Measurements from ENCODE around the gene PFKL. TPM values are rescaled to one million over a fixed set of nuclear protein-coding genes. Genes with fewer than 3 reads are reported as not detected.
A peak's percentile ranks its signal among the peaks of the same experiment; 100 is the strongest.
"Not testable (repeated sequence)": the region's sequence is repeated elsewhere in the genome, so short reads cannot be mapped to it uniquely, and the experiment has no call there.

PFKL gene
- total RNA-seq, 6 experiments from 2014 or later, result 100 to 123 (median 107) TPM

DNA sequence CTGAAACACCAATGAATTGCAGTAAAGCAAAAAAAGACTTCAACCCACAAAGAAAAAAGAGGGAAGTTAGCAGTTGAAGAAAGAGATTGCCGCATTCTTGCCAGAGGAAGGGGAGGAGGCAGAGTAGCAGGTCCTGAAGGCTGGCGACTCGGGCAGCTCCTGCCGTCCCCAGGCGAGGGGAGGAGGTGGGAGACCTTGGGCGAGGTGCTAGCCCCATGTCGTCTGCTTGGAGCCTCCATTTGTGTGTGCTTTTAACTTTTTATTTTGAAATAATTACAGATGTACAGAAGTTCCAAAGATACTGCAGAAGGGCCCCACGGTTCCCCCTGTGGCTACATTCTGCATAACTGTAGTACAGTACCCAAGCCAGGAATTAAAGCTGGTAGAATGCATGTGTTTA is 60.3 kb downstream of the PFKL start:
- Mint-ChIP-seq H3K9me3 (peaks cover 23% of the 10 kb centered on the region; the same call in 1 of the 2 replicates), H3K4me3 (no peak overlapping the region), H3K27me3 (ENCODE audit: insufficient read depth) (peaks cover 16% of the 10 kb centered on the region), H3K4me1 (ENCODE audit: low read depth) (no peaks in the 10 kb centered on the region), H3K36me3 (ENCODE audit: low read depth) (peaks cover 9% of the 10 kb centered on the region), H3K27ac (no peak overlapping the region)
- DNase-seq, result no peak
- TF ChIP-seq, protein P1, sequence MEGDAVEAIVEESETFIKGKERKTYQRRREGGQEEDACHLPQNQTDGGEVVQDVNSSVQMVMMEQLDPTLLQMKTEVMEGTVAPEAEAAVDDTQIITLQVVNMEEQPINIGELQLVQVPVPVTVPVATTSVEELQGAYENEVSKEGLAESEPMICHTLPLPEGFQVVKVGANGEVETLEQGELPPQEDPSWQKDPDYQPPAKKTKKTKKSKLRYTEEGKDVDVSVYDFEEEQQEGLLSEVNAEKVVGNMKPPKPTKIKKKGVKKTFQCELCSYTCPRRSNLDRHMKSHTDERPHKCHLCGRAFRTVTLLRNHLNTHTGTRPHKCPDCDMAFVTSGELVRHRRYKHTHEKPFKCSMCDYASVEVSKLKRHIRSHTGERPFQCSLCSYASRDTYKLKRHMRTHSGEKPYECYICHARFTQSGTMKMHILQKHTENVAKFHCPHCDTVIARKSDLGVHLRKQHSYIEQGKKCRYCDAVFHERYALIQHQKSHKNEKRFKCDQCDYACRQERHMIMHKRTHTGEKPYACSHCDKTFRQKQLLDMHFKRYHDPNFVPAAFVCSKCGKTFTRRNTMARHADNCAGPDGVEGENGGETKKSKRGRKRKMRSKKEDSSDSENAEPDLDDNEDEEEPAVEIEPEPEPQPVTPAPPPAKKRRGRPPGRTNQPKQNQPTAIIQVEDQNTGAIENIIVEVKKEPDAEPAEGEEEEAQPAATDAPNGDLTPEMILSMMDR (IDR thresholded peaks at IDR 0.05), result peak; percentile 31

DNA sequence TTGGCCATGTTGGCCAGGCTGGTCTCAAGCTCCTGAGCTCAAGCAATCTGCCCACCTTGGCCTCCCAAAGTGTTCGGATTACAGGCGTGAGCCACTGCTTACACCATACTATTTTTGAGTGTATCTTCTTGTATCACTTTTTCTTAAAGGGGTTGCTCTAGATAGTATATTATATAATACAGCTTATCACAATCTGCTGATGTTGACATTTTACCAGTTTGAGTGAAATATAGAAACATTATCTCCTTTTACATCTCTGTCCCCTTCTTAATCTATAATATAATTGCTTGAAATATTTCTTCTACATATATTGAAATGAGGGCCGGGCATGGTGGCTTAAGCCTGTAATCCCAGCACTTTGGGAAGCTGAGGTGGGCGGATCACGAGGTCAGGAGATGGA is 62.0 kb downstream of the PFKL start:
- Mint-ChIP-seq H3K27me3 (ENCODE audit: insufficient read depth) (peaks cover 10% of the 10 kb centered on the region), H3K9me3 (peaks cover 26% of the 10 kb centered on the region; the same call in 1 of the 2 replicates)
- H3K4me1 Mint-ChIP-seq (ENCODE audit: low read depth); DNase-seq; H3K4me3 Mint-ChIP-seq; H3K27ac Mint-ChIP-seq; H3K36me3 Mint-ChIP-seq (ENCODE audit: low read depth): not testable (repeated sequence)

DNA sequence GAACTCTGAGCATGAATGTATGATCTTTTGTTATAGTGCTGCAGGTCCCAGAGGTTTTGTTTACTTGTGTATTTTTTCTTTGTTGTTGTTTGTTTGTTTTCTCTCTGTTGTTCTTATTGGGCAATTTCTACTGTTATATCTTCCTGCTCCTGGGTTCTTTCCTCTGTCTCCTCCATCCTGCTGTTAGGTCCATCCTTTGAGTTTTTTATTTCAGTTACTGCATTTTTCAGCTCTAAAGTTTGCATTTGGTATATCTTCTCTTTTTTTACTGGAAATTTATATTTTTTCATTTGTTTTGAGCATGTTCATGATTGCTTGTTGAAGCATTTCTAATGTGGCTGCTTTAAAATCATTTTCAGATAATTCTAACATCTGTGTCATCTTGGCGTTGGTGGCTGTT is 63.4 kb downstream of the PFKL start:
- DNase-seq, result no peak
- Mint-ChIP-seq H3K4me3 (no peak overlapping the region), H3K27me3 (ENCODE audit: insufficient read depth) (peaks cover 6% of the 10 kb centered on the region; the same call in 1 of the 2 replicates), H3K36me3 (ENCODE audit: low read depth) (peaks cover 13% of the 10 kb centered on the region), H3K27ac (no peak overlapping the region), H3K9me3 (peaks cover 33% of the 10 kb centered on the region), H3K4me1 (ENCODE audit: low read depth) (no peaks in the 10 kb centered on the region)
- TF ChIP-seq, protein P1 (IDR thresholded peaks at IDR 0.05), result no peak

DNA sequence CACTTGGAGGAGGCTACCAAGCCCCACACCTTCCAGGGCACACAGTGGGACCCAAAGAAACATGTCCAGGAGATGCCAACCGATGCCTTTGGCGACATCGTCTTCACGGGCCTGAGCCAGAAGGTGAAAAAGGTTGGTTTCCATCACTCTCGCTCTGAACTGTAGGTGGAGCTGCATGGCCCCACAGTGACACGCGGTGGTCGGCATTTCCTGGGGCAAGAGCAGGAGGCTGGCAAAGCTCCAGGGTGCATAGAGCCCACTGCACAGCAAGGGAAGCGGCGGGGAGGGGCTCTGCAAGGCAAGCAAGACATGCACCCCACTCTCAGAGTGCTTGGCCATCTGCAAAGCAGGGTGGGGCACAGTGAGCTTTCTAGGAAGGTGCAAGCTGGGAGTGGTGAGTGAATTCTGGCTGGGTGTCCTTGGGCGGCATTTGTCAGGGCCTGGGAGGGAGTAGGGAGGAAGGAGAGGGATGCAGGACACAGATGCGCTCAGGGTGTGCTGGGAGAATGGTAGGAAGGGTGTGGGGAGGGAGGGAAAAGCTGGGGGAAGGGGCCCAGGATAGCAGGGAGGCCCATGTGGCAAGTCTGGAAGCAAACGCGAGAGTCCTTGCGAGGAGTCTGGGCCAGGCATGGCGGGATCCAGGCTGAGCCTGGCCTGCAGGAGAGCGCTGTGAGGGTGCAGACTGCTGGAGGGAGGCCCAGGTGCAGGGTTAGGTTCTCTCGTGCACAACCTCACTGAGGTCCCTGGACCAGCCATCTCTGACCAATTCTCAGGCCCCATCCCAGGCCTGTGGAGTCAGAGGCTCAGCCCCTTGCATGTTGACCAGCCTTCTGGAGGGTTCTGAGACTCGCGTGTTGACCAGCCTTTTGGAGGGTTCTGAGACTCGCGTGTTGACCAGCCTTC is 64.5 kb downstream of the PFKL start:
- TF ChIP-seq, protein P1 (IDR thresholded peaks at IDR 0.05), result no peak
- no peak for DNase-seq
- H3K4me1 Mint-ChIP-seq (ENCODE audit: low read depth), result no peaks in the 10 kb centered on the region
- H3K27me3 Mint-ChIP-seq (ENCODE audit: insufficient read depth), result no peaks in the 10 kb centered on the region; the same call in 1 of the 2 replicates
- H3K9me3 Mint-ChIP-seq, result peaks cover 28% of the 10 kb centered on the region
- H3K4me3 Mint-ChIP-seq, result no peak overlapping the region
- H3K27ac Mint-ChIP-seq, result no peak overlapping the region
- peaks cover 13% of the 10 kb centered on the region for H3K36me3 Mint-ChIP-seq (ENCODE audit: low read depth)

DNA sequence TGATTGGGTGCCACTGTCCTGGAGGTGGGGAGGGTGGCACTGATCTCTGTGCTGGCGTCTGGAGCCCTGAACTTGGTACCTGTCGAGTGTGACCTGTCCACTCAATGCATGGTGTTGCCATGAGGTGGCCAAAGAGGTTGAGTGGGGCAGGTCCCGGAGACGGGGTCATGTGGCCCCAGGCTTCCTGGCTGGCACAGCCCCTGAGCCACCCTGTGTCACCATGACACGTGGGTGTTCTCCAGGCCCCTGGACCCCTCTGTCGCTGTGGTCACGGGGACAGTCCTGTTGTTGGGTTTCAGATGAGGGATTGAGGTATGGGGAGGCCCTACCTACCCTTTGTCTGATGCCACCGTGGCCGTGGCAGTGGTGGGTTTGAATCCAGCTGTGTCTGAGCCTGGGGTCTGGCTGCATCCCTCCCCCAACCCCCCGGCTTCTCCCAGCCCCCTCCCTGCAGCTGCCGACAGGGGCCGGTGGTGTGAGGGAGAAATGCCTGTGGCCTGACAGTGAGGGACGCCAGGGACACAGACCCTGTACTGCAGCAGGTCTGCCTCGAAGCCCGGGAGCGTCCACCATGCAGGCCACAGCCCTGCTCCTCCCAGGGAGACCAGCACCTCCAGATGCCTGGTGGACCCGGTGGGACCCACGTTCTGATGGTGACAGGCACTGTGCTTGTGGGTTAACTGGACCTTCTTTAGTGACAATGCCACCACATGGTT is 65.6 kb downstream of the PFKL start:
- TF ChIP-seq, protein P1 (IDR thresholded peaks at IDR 0.05), result no peak
- Mint-ChIP-seq H3K4me1 (ENCODE audit: low read depth) (no peaks in the 10 kb centered on the region), H3K4me3 (no peak overlapping the region), H3K27me3 (ENCODE audit: insufficient read depth) (no peaks in the 10 kb centered on the region; the same call in 1 of the 2 replicates), H3K9me3 (peaks cover 31% of the 10 kb centered on the region), H3K27ac (no peak overlapping the region), H3K36me3 (ENCODE audit: low read depth) (peaks cover 13% of the 10 kb centered on the region)
- DNase-seq, result no peak

Data from HFFc6 (cell line).